Caco-2 (cell line): ENCODE measurements around the gene SLC44A1. TPM values are rescaled to one million over a fixed set of nuclear protein-coding genes. Genes with fewer than 3 reads are reported as not detected.

Source experiments
- BruUV-seq: library from RNA; stranded (reverse); fragments of 400-500 nt; replicated peaks from 2 replicates; lab custom pipeline; 2021; lab: Mats Ljungman, UMichigan
- CTCF ChIA-PET: fragments of 300-600 bp; sonication (Branson Sonifier 250); formaldehyde crosslinking; loops from one replicate; lab custom pipeline; 2022; ENCODE audit warnings: antibody characterized with exemption; lab: Charles Lee
- POLR2A ChIA-PET: fragments of 300-600 bp; sonication (Branson Sonifier 250); formaldehyde crosslinking; loops from one replicate; lab custom pipeline; 2022; ENCODE audit warnings: antibody characterized with exemption; lab: Charles Lee
- DNase-seq, 2 experiments: peaks; one replicate each; pipeline versions ENCODE4 v3.0.0 to v3.0.0-alpha.2; 2020 to 2022
- H3K27me3 ChIP-seq: replicated peaks from 2 replicates; pipeline ENCODE4 v1.6.0; 2011; ENCODE audit warnings: low read length; ENCODE audit not compliant: control insufficient read depth, insufficient read depth
- H3K36me3 ChIP-seq: 2 replicates; pipeline ENCODE4 v1.5.1; 2011; ENCODE audit warnings: low read length; ENCODE audit not compliant: control insufficient read depth, insufficient read depth
- H3K4me1 ChIP-seq: fragments of 250-450 bp; sonication (Bioruptor Pico); 2 replicates; pipeline ENCODE4 v1.5.1; 2020; ENCODE audit warnings: mild to moderate bottlenecking
- H3K4me3 ChIP-seq: 2 replicates; pipeline ENCODE4 v1.5.1; 2011; ENCODE audit warnings: low read depth, mild to moderate bottlenecking, control low read depth, low read length
- H3K9me3 ChIP-seq: fragments of 250-450 bp; sonication (Bioruptor Pico); 2 replicates; pipeline ENCODE4 v1.5.1; 2020; ENCODE audit warnings: mild to moderate bottlenecking, moderate library complexity
- H3K27ac Mint-ChIP-seq: one replicate; pipeline ENCODE4 v1.8.0; 2022; ENCODE audit warnings: mixed read lengths; ENCODE audit not compliant: unreplicated experiment
- H3K27me3 Mint-ChIP-seq: one replicate; pipeline ENCODE4 v1.8.0; 2022; ENCODE audit warnings: mixed read lengths; ENCODE audit not compliant: insufficient read depth, unreplicated experiment
- H3K36me3 Mint-ChIP-seq: one replicate; pipeline ENCODE4 v1.8.0; 2022; ENCODE audit warnings: mild to moderate bottlenecking, mixed read lengths; ENCODE audit not compliant: insufficient read depth, unreplicated experiment
- H3K4me1 Mint-ChIP-seq: one replicate; pipeline ENCODE4 v1.8.0; 2022; ENCODE audit warnings: low read depth, mixed read lengths; ENCODE audit not compliant: unreplicated experiment
- H3K4me3 Mint-ChIP-seq: one replicate; pipeline ENCODE4 v1.8.0; 2022; ENCODE audit warnings: mild to moderate bottlenecking, moderate library complexity, mixed read lengths; ENCODE audit not compliant: unreplicated experiment
- H3K9me3 Mint-ChIP-seq: one replicate; pipeline ENCODE4 v1.8.0; 2022; ENCODE audit warnings: mixed read lengths; ENCODE audit not compliant: unreplicated experiment
- CTCF ChIP-seq, 2 experiments: fragments of 200-600 bp in 1 of 2; IDR thresholded peaks; 1 replicate in 1 of 2; 2 replicates in 1 of 2; pipeline versions ENCODE4 v1.5.1 to v1.8.0; 2011 to 2022; ENCODE audit warnings: antibody characterized with exemption in 1 of 2, control low read depth in 1 of 2, inconsistent platforms in 1 of 2, low read depth in 1 of 2, low read length in 1 of 2, mild to moderate bottlenecking in 1 of 2, moderate library complexity in 1 of 2; ENCODE audit not compliant: insufficient read depth in 1 of 2, severe bottlenecking in 1 of 2, unreplicated experiment in 1 of 2
- intact Hi-C: fragments of 100-400 bp; cut with micrococcal nuclease; formaldehyde crosslinking; loops from one replicate; pipeline ENCODE4 v1.10.0; 2022; ENCODE audit not compliant: unreplicated experiment
- total RNA-seq: library from RNA; stranded (reverse); gene quantifications from 2 replicates; pipeline ENCODE4 v1.2.3, GENCODE V29; 2022

SLC44A1 gene
- total RNA-seq, 1 experiment from 2014 or later, result 45.8 TPM

- no peak overlapping the region for H3K27ac Mint-ChIP-seq
- intact Hi-C loops, result no loop called here
- H3K9me3 Mint-ChIP-seq, result no peaks in the 10 kb centered on the region
- H3K4me1 ChIP-seq, result peaks cover 11% of the 10 kb centered on the region
- no peaks in the 10 kb centered on the region for H3K27me3 Mint-ChIP-seq
- H3K4me1 Mint-ChIP-seq, result peaks cover 11% of the 10 kb centered on the region
- CTCF ChIA-PET, result no interaction called here
- TF ChIP-seq CTCF (IDR thresholded peaks at IDR 0.05; ENCODE audit: insufficient read depth in 1 of 2, low read depth in 1 of 2, low read length in 1 of 2, severe bottlenecking in 1 of 2, unreplicated experiment in 1 of 2), result no peak
- H3K4me3 ChIP-seq, result no peak overlapping the region
- no peak for DNase-seq
- H3K27me3 ChIP-seq, result no peaks in the 10 kb centered on the region
- no peaks in the 10 kb centered on the region for H3K36me3 Mint-ChIP-seq
- no peaks in the 10 kb centered on the region for H3K36me3 ChIP-seq
- no peaks in the 10 kb centered on the region for H3K9me3 ChIP-seq
- H3K4me3 Mint-ChIP-seq, result no peak overlapping the region
- no TSS peak for BruUV-seq
- POLR2A ChIA-PET, result no interaction called here
Measured at GRCh38 chr9:105306351-105307140, 62.1 kb downstream of the SLC44A1 start.

GRCh38 chr9:105307591-105308130 is 63.2 kb downstream of the SLC44A1 start:
- H3K9me3 ChIP-seq, result no peaks in the 10 kb centered on the region
- intact Hi-C loops, result no loop called here
- H3K4me1 ChIP-seq, result peaks cover 22% of the 10 kb centered on the region
- Mint-ChIP-seq H3K27me3 (no peaks in the 10 kb centered on the region), H3K4me1 (peaks cover 20% of the 10 kb centered on the region), H3K4me3 (no peak overlapping the region), H3K36me3 (no peaks in the 10 kb centered on the region), H3K27ac (no peak overlapping the region), H3K9me3 (no peaks in the 10 kb centered on the region)
- no peaks in the 10 kb centered on the region for H3K27me3 ChIP-seq
- H3K36me3 ChIP-seq, result no peaks in the 10 kb centered on the region
- TF ChIP-seq CTCF (IDR thresholded peaks at IDR 0.05; ENCODE audit: insufficient read depth in 1 of 2, low read depth in 1 of 2, low read length in 1 of 2, severe bottlenecking in 1 of 2, unreplicated experiment in 1 of 2), result no peak
- CTCF ChIA-PET, result no interaction called here
- no peak overlapping the region for H3K4me3 ChIP-seq
- POLR2A ChIA-PET, result no interaction called here
- BruUV-seq, result no TSS peak
- no peak for DNase-seq

GRCh38 chr9:105308461-105309341 is 64.2 kb downstream of the SLC44A1 start:
- no peak for TF ChIP-seq CTCF (IDR thresholded peaks at IDR 0.05; ENCODE audit: insufficient read depth in 1 of 2, low read depth in 1 of 2, low read length in 1 of 2, severe bottlenecking in 1 of 2, unreplicated experiment in 1 of 2)

More at GRCh38 chr9:105308461-105309341, 64.2 kb downstream of the SLC44A1 start:
- no peak for DNase-seq
- Histone ChIP-seq H3K4me3 (no peak overlapping the region), H3K36me3 (no peaks in the 10 kb centered on the region), H3K27me3 (no peaks in the 10 kb centered on the region), H3K9me3 (no peaks in the 10 kb centered on the region), H3K4me1 (peaks cover 30% of the 10 kb centered on the region)
- POLR2A ChIA-PET, result no interaction called here
- Mint-ChIP-seq H3K36me3 (no peaks in the 10 kb centered on the region), H3K9me3 (no peaks in the 10 kb centered on the region), H3K4me1 (peaks cover 27% of the 10 kb centered on the region), H3K4me3 (no peak overlapping the region), H3K27ac (no peak overlapping the region), H3K27me3 (no peaks in the 10 kb centered on the region)
- CTCF ChIA-PET, result no interaction called here
- BruUV-seq, result no TSS peak
- intact Hi-C loops, result no loop called here
